C1 segment of cervical spinal cord (tissue), 14 donors: ENCODE data around the gene TMEM41B.

Experiments used
- DNase-seq, 14 donors: peaks; one replicate each; lab custom pipeline; 2025; lab: John Stamatoyannopoulos, UW

The TMEM41B gene

GRCh38 chr11:9310485-9311090 is 3.8 kb downstream of the TMEM41B start:
- no peak for DNase-seq

- no peak for DNase-seq
These were observed 10.2 kb downstream of the TMEM41B start for GRCh38 chr11:9304178-9304577.

- no peak for DNase-seq
These were observed 11.9 kb downstream of the TMEM41B start for GRCh38 chr11:9302448-9302847.

DNA sequence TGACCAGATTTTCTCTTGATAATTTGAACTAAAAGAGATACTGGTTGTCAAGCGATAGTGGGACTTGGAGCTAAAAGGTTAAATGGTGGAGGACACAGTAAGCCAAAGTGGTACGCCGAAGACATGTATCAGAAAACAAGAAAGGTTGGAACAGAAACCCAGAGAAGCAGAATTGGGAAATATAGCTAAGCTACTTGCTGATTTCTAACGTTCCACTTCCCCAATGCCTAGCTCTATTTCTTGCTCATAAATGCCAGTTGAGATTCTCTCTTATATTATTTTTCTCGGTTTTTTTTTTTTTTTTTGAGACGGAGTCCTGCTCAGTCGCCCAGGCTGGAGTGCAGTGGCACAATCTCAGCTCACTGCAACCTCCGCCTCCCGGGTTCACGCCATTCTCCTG is 12.7 kb downstream of the TMEM41B start:
- no peak for DNase-seq

DNA sequence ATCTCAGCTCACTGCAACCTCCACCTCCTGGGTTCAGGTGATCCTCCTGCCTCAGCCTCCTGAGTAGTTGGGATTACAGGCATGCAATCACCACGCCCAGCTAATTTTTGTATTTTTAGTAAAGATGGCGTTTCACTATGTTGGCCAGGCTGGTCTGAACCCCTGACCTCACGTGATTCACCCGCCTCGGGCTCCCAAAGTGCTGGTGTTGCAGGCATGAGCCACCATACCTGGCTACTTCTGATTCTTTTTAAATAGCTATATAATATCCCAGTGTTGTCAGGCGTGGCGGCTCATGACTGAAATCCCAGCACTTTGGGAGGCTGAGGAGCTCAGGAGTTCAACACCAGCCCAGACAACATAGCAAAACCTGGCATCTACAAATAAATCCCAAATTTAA is 20.7 kb downstream of the TMEM41B start:
- DNase-seq = no peak

GRCh38 chr11:9285850-9286587 is 28.4 kb downstream of the TMEM41B start:
- no peak for DNase-seq

DNA sequence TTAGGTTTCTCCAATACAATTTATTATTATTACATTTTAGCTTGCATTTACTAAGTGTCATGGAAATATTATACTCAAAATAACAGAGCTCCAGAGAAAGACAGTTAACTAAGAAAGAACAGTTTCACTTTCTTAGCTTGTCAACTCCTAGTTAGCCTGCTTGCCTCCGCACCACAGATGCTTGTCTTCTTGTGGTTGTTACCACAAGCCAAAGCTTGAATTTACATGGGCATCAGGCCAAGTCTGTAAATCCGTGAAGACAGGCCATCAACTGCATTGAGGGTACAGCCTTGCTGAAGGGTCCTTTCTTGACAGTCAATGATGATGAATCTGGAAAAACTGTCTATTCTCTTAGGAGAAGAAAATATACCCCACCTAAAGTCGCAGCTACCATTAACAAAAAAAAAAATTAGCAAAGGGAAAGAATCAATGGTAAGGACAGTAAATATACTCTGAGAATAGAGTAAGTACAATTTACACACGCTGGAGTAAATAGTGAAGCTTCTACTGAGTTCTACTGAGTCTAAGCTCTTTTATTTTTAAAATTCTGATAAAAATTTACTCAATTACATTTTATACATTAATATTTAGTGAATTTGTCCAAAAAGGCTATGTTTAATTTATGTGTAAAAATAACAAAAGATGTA is 33.6 kb downstream of the TMEM41B start:
- peak in 1 of 14 donors; percentile 10 for DNase-seq

- DNase-seq = no peak
These were observed 37.2 kb downstream of the TMEM41B start for GRCh38 chr11:9277176-9277575.

- no peak for DNase-seq
These were observed 37.8 kb downstream of the TMEM41B start for GRCh38 chr11:9276571-9276970.

DNA sequence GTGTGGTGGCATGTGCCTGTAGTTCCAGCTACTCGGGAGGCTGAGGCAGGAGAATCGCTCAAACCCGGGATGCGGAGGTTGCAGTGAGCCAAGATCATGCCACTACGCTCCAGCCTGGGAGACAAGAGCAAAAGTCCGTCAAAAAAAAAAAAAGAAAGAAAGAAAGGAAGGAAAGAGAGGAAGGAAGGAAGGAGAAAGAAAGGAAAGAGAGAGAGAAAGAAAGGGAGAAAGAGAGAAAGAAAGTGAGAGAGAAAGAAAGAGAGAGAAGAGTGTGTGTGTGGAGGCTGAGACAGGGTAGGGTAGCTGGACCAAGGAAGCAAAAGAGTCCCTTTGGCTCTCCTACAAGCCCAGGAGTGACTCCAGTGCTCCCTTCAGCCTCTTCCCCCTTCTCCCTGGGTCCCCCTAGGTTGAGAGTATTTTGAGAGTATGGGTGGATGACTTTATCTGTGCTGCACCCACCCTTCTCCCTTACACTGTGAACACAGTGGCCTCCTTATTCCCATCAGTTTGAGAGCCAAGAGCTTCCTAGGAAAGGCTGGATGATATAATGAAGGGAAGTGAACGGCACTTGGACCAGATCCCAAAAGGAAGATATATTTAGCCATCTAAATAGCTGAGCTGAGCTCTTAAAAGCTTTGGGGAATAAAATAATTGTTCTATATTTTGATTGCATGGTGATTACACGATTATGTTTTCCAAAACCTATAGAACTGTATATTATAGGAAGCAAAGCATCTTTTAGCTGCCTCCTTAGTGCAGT is 39.7 kb downstream of the TMEM41B start:
- DNase-seq = no peak

DNA sequence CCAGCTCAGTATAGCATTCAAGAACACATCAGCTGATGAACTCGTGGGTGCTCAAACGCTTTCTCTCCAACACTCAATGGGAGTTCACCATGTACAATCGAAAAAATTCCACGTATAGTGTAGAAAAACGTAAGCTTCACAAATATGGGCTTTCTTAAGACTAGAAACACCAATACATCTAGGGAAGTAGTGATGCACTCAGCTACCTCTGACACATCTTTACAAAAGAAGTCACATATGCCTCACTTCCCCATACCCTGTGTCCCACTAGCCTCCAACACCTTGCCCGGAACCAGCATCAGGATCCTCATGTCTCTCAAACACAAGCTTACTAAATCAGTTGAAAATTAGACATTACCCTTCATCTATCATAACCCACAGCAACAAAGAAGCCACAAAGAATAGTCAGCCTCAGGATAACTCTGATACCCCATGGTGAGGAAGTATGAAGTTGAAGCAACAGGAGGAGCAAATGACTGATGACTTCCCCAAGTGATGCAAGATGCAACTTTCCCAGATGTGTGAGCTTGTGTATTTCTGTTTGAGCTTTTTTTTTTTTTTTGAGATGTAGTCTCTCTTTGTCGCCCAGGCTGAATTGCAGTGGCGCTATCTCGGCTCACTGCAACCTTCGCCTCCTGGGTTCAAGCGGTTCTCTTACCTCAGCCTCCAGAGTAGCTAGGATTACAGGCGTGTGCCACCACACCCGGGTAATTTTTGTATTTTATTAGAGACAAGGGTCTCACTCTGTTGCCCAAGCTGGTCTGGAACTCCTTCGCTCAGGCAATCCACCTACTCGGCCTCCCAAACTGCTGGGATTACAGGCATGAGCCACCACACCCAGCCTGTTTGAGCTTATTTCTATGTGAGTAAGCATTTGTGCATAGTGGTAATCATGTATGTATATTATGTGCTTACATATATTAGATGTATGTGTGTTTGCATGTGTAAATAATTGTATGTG is 40.7 kb downstream of the TMEM41B start:
- DNase-seq = no peak

GRCh38 chr11:9269492-9270013 is 44.8 kb downstream of the TMEM41B start:
- no peak for DNase-seq

DNA sequence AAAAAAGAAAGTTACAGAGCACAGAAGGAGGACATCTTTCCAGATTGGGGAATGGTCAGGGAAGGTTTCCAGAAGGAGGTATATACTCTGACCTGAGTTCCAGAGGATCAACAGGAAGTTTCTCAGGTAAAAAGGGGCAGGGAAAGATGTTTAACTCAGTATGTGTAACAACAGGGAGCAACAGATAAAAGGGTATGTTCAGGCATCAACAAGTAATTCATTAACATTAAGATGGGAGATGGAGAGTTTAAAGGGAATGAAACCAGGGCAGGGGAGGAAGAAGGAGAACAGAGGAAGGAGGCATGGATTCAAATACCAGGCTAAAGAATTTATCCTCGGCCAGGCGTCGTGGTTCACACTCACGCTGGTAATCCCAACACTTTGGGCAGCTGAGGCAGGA is 46.7 kb downstream of the TMEM41B start:
- no peak for DNase-seq

DNA sequence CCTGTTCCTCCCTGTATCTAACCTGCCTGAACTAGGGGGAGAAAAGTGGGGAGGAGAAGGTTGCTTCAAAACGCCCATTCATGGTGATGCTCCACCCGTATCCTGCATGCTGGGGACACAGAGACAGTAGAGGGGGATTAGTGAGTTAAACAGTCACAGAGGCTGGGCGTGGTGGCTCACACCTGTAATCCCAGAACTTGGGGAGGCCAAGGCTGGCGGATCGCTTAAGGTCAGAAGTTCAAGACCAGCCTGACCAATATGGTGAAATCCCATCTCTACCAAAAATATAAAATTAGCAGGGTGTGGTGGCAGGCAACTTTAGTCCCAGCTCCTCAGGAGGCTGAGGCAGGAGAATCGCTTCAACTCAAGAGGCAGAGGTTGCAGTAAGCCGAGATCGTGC is 47.5 kb downstream of the TMEM41B start:
- DNase-seq = no peak

GRCh38 chr11:9266132-9266736 is 48.2 kb downstream of the TMEM41B start:
- DNase-seq = no peak

DNA sequence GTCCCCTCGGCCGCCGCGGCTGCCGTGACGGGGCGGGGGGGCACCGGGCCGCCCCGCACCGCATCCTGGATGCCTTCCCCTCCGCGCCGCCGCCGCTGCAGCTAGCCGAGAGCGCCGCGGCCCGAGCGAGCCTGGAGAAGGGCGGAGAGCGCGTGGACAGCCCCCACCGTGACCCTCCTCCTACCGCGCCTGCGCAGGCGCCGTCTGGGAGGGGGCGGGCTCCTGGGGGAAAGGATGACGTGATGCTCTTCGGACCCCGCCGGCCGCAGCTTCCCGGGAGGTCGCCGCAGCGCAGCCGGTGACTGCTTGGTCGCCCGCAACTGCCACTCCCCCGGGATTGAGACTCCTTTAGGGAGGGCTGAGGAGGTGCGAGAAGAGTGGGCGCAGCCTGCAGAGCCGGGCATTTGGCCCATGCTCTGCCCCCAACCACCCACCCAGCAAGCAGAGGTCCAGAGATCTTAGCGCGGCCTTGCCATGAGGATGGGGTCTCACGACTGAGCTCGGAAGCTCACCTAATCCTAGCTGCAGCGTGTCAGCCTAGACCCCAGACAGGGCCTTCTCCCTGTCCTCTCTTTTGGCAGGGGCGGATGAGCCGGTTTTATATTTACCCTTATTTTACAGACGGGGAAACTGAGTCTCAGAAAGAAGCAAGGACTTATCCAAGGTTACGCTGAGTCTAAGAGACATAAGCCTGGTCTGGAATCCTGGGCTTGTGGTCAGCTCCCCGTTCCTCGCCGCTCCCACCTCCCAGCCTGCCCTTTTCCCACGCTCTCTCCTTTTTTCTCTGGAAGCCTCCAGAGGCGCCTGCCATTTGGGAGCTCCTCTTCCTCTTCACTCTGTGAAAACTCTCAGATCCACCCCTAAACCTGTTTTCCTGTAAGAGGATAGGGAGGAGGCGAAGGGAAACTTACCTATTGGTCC is 48.9 kb downstream of the TMEM41B start, which contains the start of gene DENND5A:
Gene DENND5A, minus strand, starts transcription at position 140 of the 921 bp plus-strand sequence. CDS start 281 bp downstream, outside the sequence.
- peak; percentile 30 to 94 (median 86) for DNase-seq

DNA sequence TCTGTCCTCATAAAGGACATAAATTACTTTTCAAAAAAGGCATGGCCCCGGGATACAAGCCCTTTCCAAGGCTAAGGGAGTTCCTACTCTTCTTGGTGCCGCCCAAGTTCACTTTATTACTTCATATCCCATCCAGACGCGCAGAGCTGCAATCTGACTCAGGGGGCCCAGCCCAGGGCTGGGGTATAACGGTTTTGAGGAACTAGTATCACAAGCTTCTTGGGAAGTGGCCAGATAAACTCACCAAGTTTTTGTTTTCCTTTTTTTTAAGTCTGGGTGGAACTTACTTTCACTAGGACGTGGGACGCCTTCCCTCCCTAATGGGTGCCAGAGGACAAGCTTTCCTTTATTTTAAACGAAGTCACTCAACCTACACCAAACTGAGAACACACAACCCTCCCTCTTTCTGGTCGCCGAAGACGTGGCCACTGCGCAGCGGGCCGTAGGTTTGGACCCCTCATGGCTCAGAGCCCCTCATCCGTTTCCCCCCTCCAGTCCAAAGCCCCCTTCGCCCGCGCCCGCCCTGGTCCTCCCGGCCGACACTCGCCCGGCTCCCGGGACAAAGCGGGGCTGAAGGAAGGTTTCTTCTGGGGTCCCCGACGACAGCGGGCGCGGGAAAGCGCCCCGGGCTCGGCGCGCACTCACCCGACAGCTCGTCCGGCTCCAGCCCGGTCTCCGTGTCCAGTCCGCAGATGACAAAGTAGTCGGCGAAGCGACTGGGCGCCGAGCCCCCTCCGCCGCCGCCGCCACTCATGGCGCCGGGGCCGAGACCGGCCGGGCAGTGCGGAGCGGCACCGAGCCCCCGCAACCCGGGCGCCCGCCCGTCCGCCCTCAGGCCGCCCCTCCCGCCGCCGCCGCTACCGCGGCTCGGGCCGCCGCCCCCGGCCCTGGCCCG is 49.8 kb downstream of the TMEM41B start:
- peak in 12 of 14 donors; percentile 14 to 74 (median 64) for DNase-seq

DNA sequence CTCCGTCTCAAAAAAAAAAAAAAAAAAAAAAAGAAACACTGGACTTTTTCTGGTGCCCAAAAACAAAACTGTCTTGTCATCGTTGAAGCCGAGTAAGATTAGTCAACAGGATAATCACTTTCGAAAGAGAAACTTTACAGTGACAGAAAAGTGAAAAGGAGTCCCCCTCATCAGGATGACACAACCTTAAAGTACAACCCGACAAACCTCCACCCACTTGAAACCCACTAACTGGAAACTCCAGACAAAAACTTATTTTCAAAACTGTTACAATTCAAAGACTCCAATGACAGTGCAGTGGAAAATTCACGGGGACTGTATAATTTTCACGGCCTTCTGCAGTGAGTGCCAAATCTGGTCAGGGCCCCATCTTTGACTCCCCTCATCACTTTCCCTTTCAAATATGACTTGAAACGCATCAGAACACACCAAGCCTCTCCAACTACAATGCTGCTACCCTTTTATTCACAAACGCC is 50.5 kb downstream of the TMEM41B start:
- peak in 2 of 14 donors; percentile 63 to 66 for DNase-seq
